H9 (cell line): ENCODE results near the gene ROBO4. TPM values are rescaled to one million over a fixed set of nuclear protein-coding genes. Genes with fewer than 3 reads are reported as not detected.

Experiments used
- DNase-seq: peaks from one replicate; pipeline ENCODE4 v3.0.0-alpha.2; 2017
- H2AFZ ChIP-seq: one replicate; pipeline ENCODE4 v1.6.1; 2013; ENCODE audit warnings: mild to moderate bottlenecking, low read length, control low read depth, moderate library complexity
- H2AK5ac ChIP-seq: 2 replicates; pipeline ENCODE4 v1.6.1; 2013; ENCODE audit warnings: low read length, control low read depth, mixed read lengths; ENCODE audit not compliant: insufficient read length
- H2BK120ac ChIP-seq: one replicate; pipeline ENCODE4 v1.6.1; 2013; ENCODE audit warnings: low read depth, mild to moderate bottlenecking, low read length, control low read depth, inconsistent platforms; ENCODE audit not compliant: poor library complexity, severe bottlenecking
- H2BK12ac ChIP-seq: 2 replicates; pipeline ENCODE4 v1.6.1; 2013; ENCODE audit warnings: low read length, control low read depth, mixed read lengths, low read depth; ENCODE audit not compliant: insufficient read length
- H2BK15ac ChIP-seq: 2 replicates; pipeline ENCODE4 v1.6.1; 2013; ENCODE audit warnings: low read depth, low read length, control low read depth
- H2BK20ac ChIP-seq: one replicate; pipeline ENCODE4 v1.6.1; 2013; ENCODE audit warnings: low read depth, mild to moderate bottlenecking, low read length, control low read depth, inconsistent platforms; ENCODE audit not compliant: poor library complexity, severe bottlenecking
- H2BK5ac ChIP-seq: 2 replicates; pipeline ENCODE4 v1.6.1; 2013; ENCODE audit warnings: low read length, control low read depth, mixed read lengths; ENCODE audit not compliant: insufficient read length
- H3K14ac ChIP-seq: 2 replicates; pipeline ENCODE4 v1.6.1; 2013; ENCODE audit warnings: low read length, control low read depth; ENCODE audit not compliant: insufficient read depth
- H3K18ac ChIP-seq: 2 replicates; pipeline ENCODE4 v1.6.1; 2013; ENCODE audit warnings: low read depth, mild to moderate bottlenecking, mixed read lengths, low read length, control low read depth; ENCODE audit not compliant: insufficient read length
- H3K23ac ChIP-seq: 2 replicates; pipeline ENCODE4 v1.6.1; 2013; ENCODE audit warnings: low read length, control low read depth, mixed read lengths, low read depth; ENCODE audit not compliant: insufficient read length
- H3K23me2 ChIP-seq: 2 replicates; pipeline ENCODE4 v1.6.1; 2013; ENCODE audit warnings: low read depth, mild to moderate bottlenecking, mixed read lengths, low read length, control low read depth; ENCODE audit not compliant: insufficient read length, poor library complexity, severe bottlenecking
- H3K27ac ChIP-seq: 2 replicates; pipeline ENCODE4 v1.5.1; 2013; ENCODE audit warnings: low read length, control low read depth, mixed read lengths, low read depth; ENCODE audit not compliant: insufficient read length
- H3K27me3 ChIP-seq: 2 replicates; pipeline ENCODE4 v1.6.1; 2013; ENCODE audit warnings: low read length, control low read depth, inconsistent platforms; ENCODE audit not compliant: insufficient read depth
- H3K4ac ChIP-seq: 2 replicates; pipeline ENCODE4 v1.6.1; 2013; ENCODE audit warnings: low read depth, mild to moderate bottlenecking, control low read depth, inconsistent platforms, low read length, moderate library complexity
- H3K4me1 ChIP-seq: 2 replicates; pipeline ENCODE4 v1.6.1; 2013; ENCODE audit warnings: low read length, control low read depth, inconsistent platforms; ENCODE audit not compliant: insufficient read depth
- H3K4me2 ChIP-seq: 2 replicates; pipeline ENCODE4 v1.6.1; 2013; ENCODE audit warnings: low read length, control low read depth, mixed read lengths; ENCODE audit not compliant: insufficient read length, insufficient read depth
- H3K56ac ChIP-seq: 2 replicates; pipeline ENCODE4 v1.6.1; 2013; ENCODE audit warnings: low read depth, mild to moderate bottlenecking, mixed read lengths, low read length, control low read depth; ENCODE audit not compliant: insufficient read length
- H3K79me1 ChIP-seq: 2 replicates; pipeline ENCODE4 v1.6.1; 2013; ENCODE audit warnings: low read depth, mild to moderate bottlenecking, moderate library complexity, low read length, control low read depth, inconsistent platforms; ENCODE audit not compliant: insufficient read depth, poor library complexity, severe bottlenecking
- H3K79me2 ChIP-seq: 2 replicates; pipeline ENCODE4 v1.6.1; 2013; ENCODE audit warnings: low read length, control low read depth, inconsistent platforms; ENCODE audit not compliant: insufficient read depth
- H3K9ac ChIP-seq: 2 replicates; pipeline ENCODE4 v1.6.1; 2013; ENCODE audit warnings: low read length, control low read depth, mixed read lengths; ENCODE audit not compliant: insufficient read length; ENCODE audit errors: extremely low read depth
- H3K9me3 ChIP-seq: one replicate; pipeline ENCODE4 v1.6.1; 2013; ENCODE audit warnings: low read depth, low read length, inconsistent platforms; ENCODE audit not compliant: control insufficient read depth
- H3T11ph ChIP-seq: one replicate; pipeline ENCODE4 v1.6.1; 2013; ENCODE audit warnings: mild to moderate bottlenecking, low read length, control low read depth, inconsistent platforms
- H4K20me1 ChIP-seq: one replicate; pipeline ENCODE4 v1.6.1; 2013; ENCODE audit not compliant: control insufficient read depth, insufficient read length, insufficient read depth
- H4K5ac ChIP-seq: 2 replicates; pipeline ENCODE4 v1.6.1; 2013; ENCODE audit warnings: low read depth, mild to moderate bottlenecking, mixed read lengths, low read length, control low read depth; ENCODE audit not compliant: insufficient read length
- H4K8ac ChIP-seq: replicated peaks from 2 replicates; pipeline ENCODE4 v1.6.1; 2013; ENCODE audit warnings: low read length, control low read depth, mixed read lengths, low read depth; ENCODE audit not compliant: insufficient read length
- H4K91ac ChIP-seq: 2 replicates; pipeline ENCODE4 v1.6.1; 2013; ENCODE audit warnings: low read depth, mild to moderate bottlenecking, moderate library complexity, mixed read lengths, low read length, control low read depth; ENCODE audit not compliant: insufficient read length
- H3K27ac Mint-ChIP-seq, 3 experiments: 2 replicates in 2 of 3; 3 replicates in 1 of 3; pipeline ENCODE4 v1.8.0; 2020 to 2021; ENCODE audit warnings: mixed read lengths in 3 of 3, mild to moderate bottlenecking in 1 of 3, moderate library complexity in 1 of 3
- H3K27me3 Mint-ChIP-seq: 2 replicates; pipeline ENCODE4 v1.8.0; 2021; ENCODE audit warnings: low read depth, mild to moderate bottlenecking, moderate library complexity, mixed read lengths
- H3K36me3 Mint-ChIP-seq, 3 experiments: 2 replicates in 2 of 3; 3 replicates in 1 of 3; pipeline ENCODE4 v1.8.0; 2020 to 2021; ENCODE audit warnings: low read depth in 3 of 3, mixed read lengths in 3 of 3; ENCODE audit not compliant: insufficient read depth in 1 of 3
- H3K4me1 Mint-ChIP-seq, 2 experiments: 2 replicates each; pipeline ENCODE4 v1.8.0; 2020; ENCODE audit warnings: mixed read lengths in 2 of 2
- H3K4me3 Mint-ChIP-seq, 2 experiments: 2 replicates in 1 of 2; 3 replicates in 1 of 2; pipeline ENCODE4 v1.8.0; 2020 to 2021; ENCODE audit warnings: mild to moderate bottlenecking in 2 of 2, mixed read lengths in 2 of 2, moderate library complexity in 1 of 2
- H3K9me3 Mint-ChIP-seq, 2 experiments: 2 replicates in 1 of 2; 3 replicates in 1 of 2; pipeline ENCODE4 v1.8.0; 2020; ENCODE audit warnings: mild to moderate bottlenecking in 2 of 2, mixed read lengths in 2 of 2, moderate library complexity in 1 of 2
- WGBS: extraction: QIAGEN DNeasy Blood & Tissue Kit; methylation state at CpG from one replicate; pipeline ENCODE4 v1.1.7; 2013; ENCODE audit warnings: missing lambda C conversion rate, low lambda C conversion rate, mixed read lengths; ENCODE audit not compliant: insufficient read length; ENCODE audit errors: extremely low coverage; 5-methylcytosine and 5-hydroxymethylcytosine counted together
- total RNA-seq: library from RNA; stranded (reverse); gene quantifications from 2 replicates; pipeline ENCODE4 v1.2.1, GENCODE V29; 2021
- TF ChIP-seq, protein P1 (sequence below): fragments of 200-600 bp; sonication (generic); conservative IDR thresholded peaks from 3 replicates; pipeline ENCODE4 v1.8.0; 2021; ENCODE audit warnings: antibody characterized with exemption, mild to moderate bottlenecking

Gene ROBO4
- total RNA-seq, 1 experiment from 2014 or later = not detected

- H2BK15ac ChIP-seq = no peak overlapping the region
- no peak overlapping the region for H3K4me2 ChIP-seq
- H3K23me2 ChIP-seq = peaks cover 3% of the 10 kb centered on the region
- no peaks in the 10 kb centered on the region for H4K20me1 ChIP-seq
- TF ChIP-seq, protein P1, sequence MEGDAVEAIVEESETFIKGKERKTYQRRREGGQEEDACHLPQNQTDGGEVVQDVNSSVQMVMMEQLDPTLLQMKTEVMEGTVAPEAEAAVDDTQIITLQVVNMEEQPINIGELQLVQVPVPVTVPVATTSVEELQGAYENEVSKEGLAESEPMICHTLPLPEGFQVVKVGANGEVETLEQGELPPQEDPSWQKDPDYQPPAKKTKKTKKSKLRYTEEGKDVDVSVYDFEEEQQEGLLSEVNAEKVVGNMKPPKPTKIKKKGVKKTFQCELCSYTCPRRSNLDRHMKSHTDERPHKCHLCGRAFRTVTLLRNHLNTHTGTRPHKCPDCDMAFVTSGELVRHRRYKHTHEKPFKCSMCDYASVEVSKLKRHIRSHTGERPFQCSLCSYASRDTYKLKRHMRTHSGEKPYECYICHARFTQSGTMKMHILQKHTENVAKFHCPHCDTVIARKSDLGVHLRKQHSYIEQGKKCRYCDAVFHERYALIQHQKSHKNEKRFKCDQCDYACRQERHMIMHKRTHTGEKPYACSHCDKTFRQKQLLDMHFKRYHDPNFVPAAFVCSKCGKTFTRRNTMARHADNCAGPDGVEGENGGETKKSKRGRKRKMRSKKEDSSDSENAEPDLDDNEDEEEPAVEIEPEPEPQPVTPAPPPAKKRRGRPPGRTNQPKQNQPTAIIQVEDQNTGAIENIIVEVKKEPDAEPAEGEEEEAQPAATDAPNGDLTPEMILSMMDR = no peak
- H4K8ac ChIP-seq = no peak overlapping the region
- WGBS = no CpG with 5 or more reads among the region's 16 CpGs
- no peaks in the 10 kb centered on the region for H3K4me1 ChIP-seq
- H3K14ac ChIP-seq = no peak overlapping the region
- H3K27me3 Mint-ChIP-seq = peaks cover 100% of the 10 kb centered on the region
- H3K4ac ChIP-seq = no peak overlapping the region
- no peaks in the 10 kb centered on the region for H3K9me3 ChIP-seq
- H3K18ac ChIP-seq = no peak overlapping the region
- no peak overlapping the region for H2BK12ac ChIP-seq
- no peak overlapping the region for H2BK120ac ChIP-seq
- peaks cover 3 to 38% of the 10 kb centered on the region in 2 experiments; a peak in 3 of 4 replicates for H3K4me1 Mint-ChIP-seq
- peaks cover 76% of the 10 kb centered on the region for H3K27me3 ChIP-seq
- no peak overlapping the region for H2AFZ ChIP-seq
- H3K79me2 ChIP-seq = no peaks in the 10 kb centered on the region
- H3K9ac ChIP-seq = no peak overlapping the region
- peak overlapping the region in 1 of 2 experiments; percentile 67; a peak in 2 of 5 replicates for H3K4me3 Mint-ChIP-seq
- no peak overlapping the region for H3K27ac Mint-ChIP-seq
- H3T11ph ChIP-seq = no peak overlapping the region
- no peak overlapping the region for H4K5ac ChIP-seq
- H3K79me1 ChIP-seq = no peaks in the 10 kb centered on the region
- no peaks in the 10 kb centered on the region; a peak in 3 of 5 replicates for H3K9me3 Mint-ChIP-seq
- no peak overlapping the region for H3K23ac ChIP-seq
- no peak overlapping the region for H2BK20ac ChIP-seq
- no peaks in the 10 kb centered on the region; a peak in 2 of 7 replicates for H3K36me3 Mint-ChIP-seq
- no peak overlapping the region for H3K27ac ChIP-seq
- H2BK5ac ChIP-seq = no peak overlapping the region
- no peak overlapping the region for H3K56ac ChIP-seq
- no peak overlapping the region for H4K91ac ChIP-seq
- no peak for DNase-seq
- H2AK5ac ChIP-seq = no peak overlapping the region
Measured at GRCh38 chr11:124869331-124869730, 28.3 kb downstream of the ROBO4 start.
